ENCODE results near the gene KIAA1549.
"Not testable (repeated sequence)": the region's sequence is repeated elsewhere in the genome, so short reads cannot be mapped to it uniquely, and the experiment has no call there.

KIAA1549 gene

GRCh38 chr7:138941545-138941944 lies 39.6 kb downstream of the KIAA1549 start:
- DNase-seq = no peak

- not testable (repeated sequence) for DNase-seq
Measured at GRCh38 chr7:138940602-138941001, 40.6 kb downstream of the KIAA1549 start.

DNA sequence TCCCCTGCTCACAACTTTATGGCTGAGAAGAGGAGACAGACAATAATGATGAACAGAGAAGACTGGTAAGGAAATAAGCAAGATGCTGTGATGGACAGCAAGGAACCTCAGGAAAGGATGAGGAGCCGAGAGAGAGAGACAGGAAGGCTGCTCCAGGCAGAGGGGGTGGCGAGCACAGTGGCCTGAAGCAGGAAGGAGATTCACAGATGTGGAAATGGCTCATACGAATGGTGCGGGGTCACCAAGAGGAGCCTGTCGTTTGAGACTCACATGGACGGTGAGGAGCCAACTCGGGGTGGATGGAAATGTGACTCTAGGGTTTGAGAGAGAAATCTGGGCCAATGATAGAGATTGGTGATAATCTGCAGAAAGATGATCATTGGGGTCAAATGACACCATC lies 43.7 kb downstream of the KIAA1549 start:
- no peak for DNase-seq

DNA sequence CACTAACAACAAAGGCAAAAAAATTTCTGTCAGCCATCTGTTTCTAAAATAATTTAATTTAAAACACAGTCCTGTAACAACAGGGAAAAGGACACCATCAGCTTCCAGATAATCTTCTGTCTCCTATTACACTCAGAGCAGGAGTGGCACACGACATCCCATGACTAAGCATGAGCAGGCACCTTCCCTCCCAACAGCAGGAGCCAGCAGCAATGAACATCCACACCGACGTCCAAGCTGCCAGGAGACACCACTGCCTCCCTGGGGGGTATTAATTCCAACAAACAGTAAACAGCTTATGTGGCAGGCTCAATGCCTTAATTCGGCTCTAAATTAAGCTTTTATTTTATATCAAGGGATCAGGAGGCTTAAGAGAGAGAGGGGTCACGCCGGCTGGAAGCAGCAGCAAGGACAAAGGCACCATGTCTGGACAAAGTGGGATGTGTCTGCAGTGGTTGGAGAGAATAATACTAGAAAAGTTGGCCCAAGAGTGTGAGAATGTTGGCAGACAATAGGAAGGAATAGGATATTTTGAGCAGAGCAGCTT lies 45.7 kb downstream of the KIAA1549 start:
- peak; percentile 62 for DNase-seq

GRCh38 chr7:138934861-138935260 lies 46.3 kb downstream of the KIAA1549 start:
- DNase-seq = no peak

DNA sequence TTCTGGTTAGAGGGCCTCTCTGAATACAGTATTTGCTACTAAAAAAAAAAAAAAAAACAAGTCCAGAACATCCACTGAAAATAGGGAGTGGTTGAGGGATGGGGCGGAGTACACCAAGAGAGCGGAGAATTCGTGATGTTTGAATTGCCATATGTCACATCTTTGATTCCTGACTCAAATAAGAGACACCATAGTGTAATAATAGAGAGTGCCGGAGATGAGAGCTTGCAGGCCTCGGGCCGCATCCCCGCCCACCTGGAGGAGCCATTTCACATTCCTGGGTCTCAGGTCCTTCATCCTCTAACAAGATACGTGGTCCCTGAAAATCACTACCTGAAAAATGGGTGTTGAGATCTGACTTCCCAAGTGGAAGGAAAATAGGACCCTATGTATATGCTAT lies 46.8 kb downstream of the KIAA1549 start:
- DNase-seq = no peak

DNA sequence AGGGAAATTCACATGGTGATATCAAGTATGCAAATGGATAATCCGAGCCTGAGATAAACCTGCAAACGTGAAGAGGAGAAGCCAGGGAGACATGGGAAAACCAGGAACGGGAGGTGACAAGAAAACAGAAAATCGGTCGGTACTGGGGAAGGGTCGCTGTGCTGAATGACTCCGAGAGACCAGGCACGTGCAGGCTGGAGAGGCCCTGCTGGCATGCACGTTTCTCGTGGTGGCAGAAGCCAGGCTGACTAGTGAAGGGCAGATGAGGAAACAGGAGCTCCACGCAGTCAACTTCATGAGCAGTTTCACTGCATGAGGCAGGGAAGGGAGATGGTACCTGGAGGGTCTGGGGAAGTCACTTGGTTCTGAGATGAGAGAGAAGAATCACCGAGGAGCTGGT lies 48.3 kb downstream of the KIAA1549 start:
- no peak for DNase-seq

DNA sequence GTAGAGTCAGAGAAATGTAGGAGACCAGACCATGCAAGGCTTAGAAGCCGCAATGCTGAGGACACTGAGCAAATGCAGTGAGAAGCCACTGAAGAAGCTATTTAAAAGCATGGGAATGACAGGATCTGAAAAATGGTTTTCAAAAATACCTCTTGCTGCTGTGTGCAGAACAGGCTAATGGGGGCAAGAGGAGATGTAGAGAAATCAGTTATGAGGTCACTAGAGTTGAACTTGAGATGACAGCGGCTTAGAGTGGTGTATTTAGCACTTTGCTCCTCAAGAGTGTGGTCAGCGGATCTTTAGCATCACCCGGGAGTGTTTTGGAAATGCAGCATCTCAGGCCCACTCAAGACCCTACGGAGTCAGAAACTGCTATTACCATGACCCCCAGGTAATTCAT lies 48.8 kb downstream of the KIAA1549 start:
- DNase-seq = no peak

GRCh38 chr7:138929969-138930368 lies 51.2 kb downstream of the KIAA1549 start:
- DNase-seq = no peak

DNA sequence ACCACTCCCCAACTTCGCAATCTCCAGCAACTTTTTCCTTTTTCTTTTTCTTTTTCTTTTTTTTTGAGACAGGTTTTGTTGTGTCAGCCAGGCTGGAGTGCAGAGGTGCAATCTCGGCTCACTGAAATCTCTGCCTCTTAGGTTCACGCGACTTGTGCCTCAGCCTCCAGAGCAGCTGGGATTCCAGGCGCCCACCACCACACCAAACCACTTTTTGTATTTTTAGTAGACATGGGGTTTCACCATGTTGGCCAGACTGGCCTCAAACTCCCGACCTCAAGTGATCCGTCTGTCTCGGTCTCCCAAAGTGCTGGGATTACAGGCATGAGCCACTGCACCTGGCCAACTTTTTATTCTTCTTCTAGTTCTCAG lies 55.0 kb downstream of the KIAA1549 start:
- no peak for DNase-seq

DNA sequence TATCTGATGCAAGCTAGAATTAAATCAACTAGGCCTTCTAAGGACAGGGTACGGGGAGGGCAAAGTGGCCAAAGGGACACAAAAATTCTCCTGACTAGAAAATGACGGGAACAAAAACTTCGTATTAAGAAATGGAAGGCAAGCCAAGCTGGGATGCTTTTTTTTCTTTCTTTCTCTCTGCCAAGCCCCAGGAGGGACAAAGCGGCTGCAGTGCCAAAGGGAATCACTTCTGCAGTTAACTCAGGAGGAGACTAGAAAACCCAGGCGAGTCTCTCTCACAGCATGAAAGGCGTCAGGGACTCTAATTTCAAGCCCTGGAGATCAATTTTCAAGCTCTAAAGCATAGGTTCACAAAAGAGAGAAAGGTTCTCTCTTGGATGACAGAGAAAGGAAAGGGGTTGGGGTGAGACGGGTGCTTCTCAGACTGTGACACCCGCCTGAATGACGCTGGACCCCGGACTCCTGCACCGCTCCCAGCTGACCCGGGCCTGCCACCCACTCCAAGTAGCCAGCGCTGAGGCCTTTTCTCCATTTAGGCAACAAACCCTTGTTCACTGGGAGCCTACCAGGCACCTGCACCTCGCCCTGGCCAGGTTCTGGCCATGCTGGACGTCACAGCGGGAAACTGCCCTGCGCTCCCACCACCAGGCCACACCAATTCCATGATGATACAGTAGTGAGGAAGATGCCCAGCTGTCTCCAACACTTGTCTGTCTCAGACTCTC lies 56.5 kb downstream of the KIAA1549 start:
- DNase-seq = no peak

DNA sequence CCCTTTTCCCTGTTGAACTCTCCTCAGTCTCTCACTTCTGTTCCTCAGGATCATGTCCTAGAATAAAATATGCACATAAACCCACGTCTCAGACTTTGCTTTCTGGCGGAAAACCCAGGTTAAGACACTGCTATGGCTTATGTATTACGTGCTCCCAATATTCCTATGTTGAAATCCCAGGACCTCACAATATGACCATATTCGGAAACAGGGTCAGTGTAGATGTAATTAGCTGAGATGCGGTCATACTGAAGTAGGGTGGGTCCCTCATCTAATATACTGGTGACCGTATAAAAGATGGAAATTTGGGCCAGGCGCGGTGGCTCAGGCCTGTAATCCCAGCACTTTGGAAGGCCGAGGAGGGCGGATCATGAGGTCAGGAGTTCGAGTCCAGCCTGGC lies 59.9 kb downstream of the KIAA1549 start:
- no peak for DNase-seq

DNA sequence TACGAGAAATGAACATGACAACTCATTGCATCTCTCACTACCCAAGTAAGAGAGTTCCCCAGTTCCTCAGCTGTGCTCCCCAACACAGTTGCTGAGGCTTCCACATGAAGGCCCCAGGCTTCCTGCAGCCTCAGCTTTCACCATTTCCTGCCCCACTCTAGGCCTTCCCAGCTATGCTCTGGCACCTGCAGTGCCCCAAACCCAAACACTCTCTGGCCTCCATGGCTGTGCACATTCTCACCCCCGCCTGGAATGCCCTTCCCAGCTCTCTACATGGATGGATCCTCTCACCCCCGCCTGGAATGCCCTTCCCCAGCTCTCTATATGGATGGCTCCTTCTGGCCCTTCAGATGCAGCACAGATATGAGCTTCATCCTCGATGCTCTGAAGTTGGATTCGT lies 61.3 kb downstream of the KIAA1549 start:
- DNase-seq = no peak

- no peak for DNase-seq
Measured at GRCh38 chr7:138919216-138919615, 62.0 kb downstream of the KIAA1549 start.

GRCh38 chr7:138918756-138919155 lies 62.4 kb downstream of the KIAA1549 start:
- no peak for DNase-seq

DNA sequence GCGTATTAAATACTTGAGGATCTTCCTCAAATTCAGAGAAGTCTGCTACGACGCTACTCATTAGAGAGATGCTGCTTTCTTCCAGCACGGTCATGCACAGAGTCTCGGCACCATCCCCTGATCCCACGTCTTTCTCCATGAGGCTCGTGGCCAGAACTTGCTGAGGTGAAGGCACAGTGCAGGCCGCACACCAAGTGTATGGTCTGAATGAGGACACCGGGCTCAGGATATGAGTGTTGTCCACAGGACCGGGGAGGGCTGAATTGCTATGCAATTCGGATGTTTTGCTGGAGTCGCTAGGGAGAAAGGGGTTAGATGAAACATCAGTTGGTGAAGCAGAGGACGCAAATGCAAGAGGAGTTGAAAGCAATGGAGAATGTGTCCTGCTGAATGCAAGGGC lies 63.0 kb downstream of the KIAA1549 start:
- no peak for DNase-seq

DNA sequence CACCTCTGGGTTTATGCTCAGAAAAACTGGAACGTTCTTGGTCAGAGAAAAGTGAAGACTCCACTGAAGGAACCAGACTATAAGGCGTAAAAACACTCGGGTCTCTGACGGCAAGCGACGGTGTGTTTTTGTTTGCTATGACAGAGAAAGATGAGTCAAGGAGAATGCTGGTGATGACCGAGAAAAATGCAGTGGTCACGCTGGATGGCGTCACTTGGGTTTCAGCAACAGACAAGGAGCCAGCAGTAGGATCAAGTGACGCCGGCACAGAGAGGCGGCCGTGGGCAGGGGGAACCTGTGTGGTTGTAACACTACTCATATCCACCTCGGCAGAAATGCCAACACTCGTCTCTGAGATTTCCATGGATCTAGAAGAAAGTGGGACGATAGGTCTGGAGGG lies 63.4 kb downstream of the KIAA1549 start:
- DNase-seq = no peak

DNA sequence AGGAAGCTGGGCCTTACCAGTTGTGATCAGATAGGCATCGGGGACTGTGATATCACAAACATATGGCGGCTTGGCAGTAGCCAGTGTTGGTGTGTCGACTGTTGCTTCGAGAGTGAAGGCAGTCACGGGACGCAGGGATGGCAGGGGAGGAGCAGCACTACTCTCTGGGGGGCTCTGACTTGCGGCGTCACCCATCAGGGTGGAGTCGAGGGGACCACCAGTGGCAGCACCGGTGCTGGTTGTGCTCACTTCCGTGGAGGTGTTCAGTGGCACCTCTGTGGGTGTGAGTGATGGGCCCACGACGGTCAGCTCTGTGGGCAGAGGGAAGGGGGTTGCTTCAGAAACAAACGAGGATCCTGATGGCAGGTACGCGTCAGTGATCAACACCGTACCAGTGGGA lies 64.5 kb downstream of the KIAA1549 start:
- no peak for DNase-seq

- no peak for DNase-seq
Measured at GRCh38 chr7:138916275-138916674, 64.9 kb downstream of the KIAA1549 start.

- DNase-seq = no peak
Measured at GRCh38 chr7:138913783-138914182, 67.4 kb downstream of the KIAA1549 start.

DNA sequence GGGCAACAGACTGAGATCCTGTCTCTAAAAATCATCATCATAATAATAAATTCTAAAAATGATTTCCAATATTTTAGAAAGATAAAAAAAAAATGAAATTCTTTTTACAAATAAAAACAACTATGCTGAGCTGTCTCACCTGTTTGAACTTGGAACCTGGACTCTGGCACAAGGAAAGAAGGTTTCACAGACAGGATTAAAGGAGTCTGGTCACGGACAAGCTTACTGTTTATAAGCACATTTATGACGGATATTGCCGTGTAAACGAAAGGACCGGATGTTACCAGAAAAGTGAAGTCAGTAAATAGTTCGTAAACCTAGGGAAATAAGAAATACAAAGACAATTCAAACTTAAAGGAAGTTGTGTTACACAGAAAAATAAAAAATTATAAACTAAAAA lies 70.2 kb downstream of the KIAA1549 start:
- no peak for DNase-seq

GRCh38 chr7:138907850-138908249 lies 73.3 kb downstream of the KIAA1549 start:
- DNase-seq = no peak

DNA sequence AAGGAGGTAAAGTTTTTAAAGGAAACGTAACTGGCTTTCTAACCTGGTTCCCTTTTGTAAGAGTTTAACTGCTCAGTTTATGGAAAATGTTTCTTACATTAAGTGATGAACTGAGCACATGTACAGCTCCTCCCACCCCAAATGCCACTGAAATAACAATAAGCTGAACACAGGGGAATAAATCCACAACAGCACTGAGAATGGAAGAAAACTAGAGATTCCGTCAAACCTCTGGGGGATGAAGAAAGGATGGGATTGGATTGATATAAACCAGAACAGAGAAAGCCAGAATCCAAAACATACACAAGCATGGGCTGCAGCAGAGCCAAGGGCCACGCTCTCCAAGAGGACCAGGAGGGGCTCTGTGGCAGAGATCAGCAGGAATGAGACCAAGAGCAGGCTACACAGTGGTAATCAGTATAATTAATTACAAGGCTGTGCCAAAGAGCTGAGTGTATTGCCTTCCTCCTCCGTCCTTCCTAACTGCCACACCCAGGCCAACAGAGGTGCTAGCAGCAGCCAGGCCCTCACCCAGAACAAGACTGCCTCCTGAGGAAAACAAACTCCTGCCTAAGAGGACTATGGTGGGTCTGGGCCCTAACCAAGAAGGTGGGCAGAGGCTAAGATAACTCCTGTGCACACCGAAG lies 73.9 kb downstream of the KIAA1549 start:
- no peak for DNase-seq

DNA sequence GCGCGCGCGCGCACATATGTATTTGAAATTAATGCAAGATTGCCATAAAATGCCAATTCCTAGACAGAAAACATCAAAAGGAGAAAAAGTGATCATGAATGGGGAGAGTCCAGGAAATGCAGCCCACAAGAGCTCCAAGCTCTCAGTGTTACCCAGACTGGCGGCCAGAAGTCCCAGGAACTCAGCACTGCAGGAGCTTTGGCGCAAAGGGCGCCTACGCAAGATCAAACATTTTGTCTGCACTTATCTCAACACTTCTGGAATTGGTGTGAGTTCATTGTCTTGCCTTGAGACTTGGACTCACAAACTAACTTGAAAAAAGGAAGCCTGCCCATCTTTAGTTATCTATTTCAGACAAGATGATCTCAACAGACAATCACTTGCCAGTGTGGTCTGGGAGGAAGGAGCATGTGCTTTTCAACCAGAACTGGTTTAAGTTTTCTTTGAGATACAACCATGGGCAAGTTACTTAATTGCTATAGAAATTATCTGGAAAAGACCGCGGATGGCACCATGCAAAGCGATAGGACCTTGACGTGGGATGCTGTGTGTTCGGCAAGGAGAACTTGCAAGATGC lies 77.2 kb downstream of the KIAA1549 start:
- DNase-seq = no peak

Measured in NCI-H345 (cell line).